HFFc6 (cell line): Measurements from ENCODE around the gene GNMT. TPM values are rescaled to one million over a fixed set of nuclear protein-coding genes. Genes with fewer than 3 reads are reported as not detected.
A peak's percentile ranks its signal among the peaks of the same experiment; 100 is the strongest.
"Not testable (repeated sequence)": the region's sequence is repeated elsewhere in the genome, so short reads cannot be mapped to it uniquely, and the experiment has no call there.

Experiments
- DNase-seq: peaks from one replicate; pipeline ENCODE4 v3.0.0-alpha.2; 2018
- H3K27ac Mint-ChIP-seq: 2 replicates; pipeline ENCODE4 v1.8.0; 2020; ENCODE audit warnings: mild to moderate bottlenecking, mixed read lengths
- H3K27me3 Mint-ChIP-seq: 2 replicates; pipeline ENCODE4 v1.8.0; 2021; ENCODE audit warnings: mild to moderate bottlenecking, moderate library complexity, mixed read lengths; ENCODE audit not compliant: insufficient read depth
- H3K36me3 Mint-ChIP-seq: 2 replicates; pipeline ENCODE4 v1.8.0; 2021; ENCODE audit warnings: low read depth, mixed read lengths
- H3K4me1 Mint-ChIP-seq: 2 replicates; pipeline ENCODE4 v1.8.0; 2020; ENCODE audit warnings: low read depth, mixed read lengths
- H3K4me3 Mint-ChIP-seq: 2 replicates; pipeline ENCODE4 v1.8.0; 2020; ENCODE audit warnings: mild to moderate bottlenecking, moderate library complexity, mixed read lengths
- H3K9me3 Mint-ChIP-seq: 2 replicates; pipeline ENCODE4 v1.8.0; 2020; ENCODE audit warnings: mild to moderate bottlenecking, mixed read lengths
- total RNA-seq, 6 experiments: library from RNA; stranded (reverse); fragmentation: NEBNext Ultra II Directional; extraction: Animal tissue kit (Norgen Biotek cat#: 25700); gene quantifications; 2 replicates in 1 of 6; 3 replicates in 5 of 6; pipeline ENCODE4 v1.2.3, GENCODE V29; 2021
- TF ChIP-seq, protein P1 (sequence below): fragments of 200-600 bp; sonication (generic); IDR thresholded peaks from 2 replicates; pipeline ENCODE4 v1.5.0; 2021; ENCODE audit warnings: antibody characterized with exemption, mild to moderate bottlenecking

The GNMT gene
- total RNA-seq, 6 experiments from 2014 or later, result 0.16 to 0.24 (median 0.20) TPM; not detected in 1

DNA sequence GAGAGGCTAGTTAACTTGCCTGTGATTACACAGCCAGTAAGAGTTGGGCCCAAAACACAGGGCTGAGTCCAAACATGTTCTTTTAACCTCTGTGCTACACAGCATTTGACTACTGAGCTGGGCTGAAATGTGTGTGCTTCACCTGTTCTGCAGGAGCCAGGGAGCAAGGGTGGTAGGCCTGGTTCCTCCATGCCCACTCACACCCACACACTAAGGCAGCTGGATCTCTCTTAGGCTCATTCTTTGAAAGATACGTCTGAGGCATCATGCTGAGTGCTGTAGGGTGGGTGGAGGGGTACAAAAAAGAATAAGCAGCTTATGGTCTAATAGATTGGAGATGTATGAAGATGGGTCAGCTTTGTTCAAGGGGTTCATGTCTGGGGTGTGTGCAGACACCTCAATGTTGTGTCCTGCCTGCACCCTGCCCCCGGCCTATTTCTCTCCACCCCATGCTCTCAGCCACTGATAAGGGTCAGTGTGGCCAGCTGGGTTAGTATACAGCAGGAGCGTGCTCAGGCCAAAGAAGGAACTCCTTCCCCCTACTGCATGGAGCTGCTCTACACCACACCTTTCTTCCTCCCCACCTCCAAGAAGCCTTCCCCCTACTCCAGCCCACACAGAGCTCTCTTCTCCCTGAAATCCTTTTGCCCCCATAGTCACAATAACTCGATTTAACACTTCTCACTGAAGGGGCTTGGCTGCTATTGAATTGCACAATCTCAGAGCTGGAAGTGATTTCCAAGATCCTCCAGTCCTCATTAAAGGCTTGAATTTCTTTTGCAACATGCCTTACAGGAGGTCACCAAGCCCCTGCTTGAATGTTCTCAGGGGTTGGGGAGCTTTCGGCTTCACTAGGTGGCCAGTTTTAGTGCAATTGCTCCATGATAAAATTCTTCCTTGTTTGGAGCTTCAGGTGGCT lies 27.2 kb downstream of the GNMT start:
- DNase-seq, result no peak
- TF ChIP-seq, protein P1, sequence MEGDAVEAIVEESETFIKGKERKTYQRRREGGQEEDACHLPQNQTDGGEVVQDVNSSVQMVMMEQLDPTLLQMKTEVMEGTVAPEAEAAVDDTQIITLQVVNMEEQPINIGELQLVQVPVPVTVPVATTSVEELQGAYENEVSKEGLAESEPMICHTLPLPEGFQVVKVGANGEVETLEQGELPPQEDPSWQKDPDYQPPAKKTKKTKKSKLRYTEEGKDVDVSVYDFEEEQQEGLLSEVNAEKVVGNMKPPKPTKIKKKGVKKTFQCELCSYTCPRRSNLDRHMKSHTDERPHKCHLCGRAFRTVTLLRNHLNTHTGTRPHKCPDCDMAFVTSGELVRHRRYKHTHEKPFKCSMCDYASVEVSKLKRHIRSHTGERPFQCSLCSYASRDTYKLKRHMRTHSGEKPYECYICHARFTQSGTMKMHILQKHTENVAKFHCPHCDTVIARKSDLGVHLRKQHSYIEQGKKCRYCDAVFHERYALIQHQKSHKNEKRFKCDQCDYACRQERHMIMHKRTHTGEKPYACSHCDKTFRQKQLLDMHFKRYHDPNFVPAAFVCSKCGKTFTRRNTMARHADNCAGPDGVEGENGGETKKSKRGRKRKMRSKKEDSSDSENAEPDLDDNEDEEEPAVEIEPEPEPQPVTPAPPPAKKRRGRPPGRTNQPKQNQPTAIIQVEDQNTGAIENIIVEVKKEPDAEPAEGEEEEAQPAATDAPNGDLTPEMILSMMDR, result no peak
- Mint-ChIP-seq H3K27me3 (peaks cover 2% of the 10 kb centered on the region; the same call in 1 of the 2 replicates), H3K27ac (peak overlapping the region; percentile 19; the same call in 1 of the 2 replicates), H3K4me1 (peaks cover 43% of the 10 kb centered on the region), H3K36me3 (peaks cover 28% of the 10 kb centered on the region), H3K4me3 (no peak overlapping the region), H3K9me3 (no peaks in the 10 kb centered on the region)

DNA sequence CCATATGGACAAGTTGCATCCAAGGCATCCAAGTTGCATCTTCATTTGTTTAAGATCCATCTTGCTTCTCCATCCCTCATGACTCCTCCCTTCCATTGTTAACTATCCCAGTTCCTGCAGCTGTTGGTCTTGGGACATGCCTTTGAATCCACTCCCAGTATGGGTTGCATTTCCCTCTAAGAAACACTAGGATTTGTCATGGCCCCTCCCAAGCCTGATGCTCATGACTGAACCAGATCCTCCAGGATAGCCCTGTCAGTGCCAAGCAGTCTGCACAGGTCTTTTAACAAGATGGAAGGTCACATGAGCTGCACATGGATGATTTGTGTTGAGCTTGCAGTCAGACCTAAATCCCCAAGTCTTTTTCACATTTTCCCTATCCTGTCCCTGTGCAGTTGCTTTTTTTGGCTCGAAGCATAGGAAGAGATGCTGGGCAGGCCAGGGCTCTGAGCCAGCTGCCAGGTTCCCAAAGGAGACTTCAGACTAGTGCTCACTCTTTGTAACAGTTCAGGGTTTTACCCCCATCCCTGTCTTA lies 28.0 kb downstream of the GNMT start:
- Mint-ChIP-seq H3K27me3 (peaks cover 2% of the 10 kb centered on the region; the same call in 1 of the 2 replicates), H3K9me3 (no peaks in the 10 kb centered on the region), H3K4me3 (no peak overlapping the region), H3K27ac (peak overlapping the region; percentile 19; the same call in 1 of the 2 replicates), H3K4me1 (peaks cover 46% of the 10 kb centered on the region), H3K36me3 (peaks cover 31% of the 10 kb centered on the region)
- TF ChIP-seq, protein P1, result no peak
- peak; percentile 36 for DNase-seq

DNA sequence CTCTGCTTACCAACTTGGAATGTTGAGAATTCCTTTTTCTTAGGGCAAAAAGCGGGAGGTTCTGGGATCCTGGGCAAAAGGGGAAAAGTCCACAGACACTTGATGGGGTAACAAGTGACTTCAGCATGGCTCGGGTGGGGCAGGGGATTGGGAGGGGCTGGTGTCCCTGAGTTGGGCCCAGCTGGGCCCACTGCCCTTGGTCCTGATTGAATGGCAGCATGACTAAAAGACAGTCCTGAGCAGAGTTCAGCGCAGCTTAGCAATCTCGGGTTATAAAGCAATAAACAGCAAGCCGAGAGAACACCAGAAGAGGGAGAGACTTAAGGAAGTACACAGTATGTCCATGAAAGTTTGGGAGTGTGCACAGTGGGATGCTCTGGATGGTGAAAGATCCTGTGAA lies 29.4 kb downstream of the GNMT start:
- Mint-ChIP-seq H3K27ac (no peak overlapping the region), H3K27me3 (peaks cover 2% of the 10 kb centered on the region; the same call in 1 of the 2 replicates), H3K9me3 (no peaks in the 10 kb centered on the region)

DNA sequence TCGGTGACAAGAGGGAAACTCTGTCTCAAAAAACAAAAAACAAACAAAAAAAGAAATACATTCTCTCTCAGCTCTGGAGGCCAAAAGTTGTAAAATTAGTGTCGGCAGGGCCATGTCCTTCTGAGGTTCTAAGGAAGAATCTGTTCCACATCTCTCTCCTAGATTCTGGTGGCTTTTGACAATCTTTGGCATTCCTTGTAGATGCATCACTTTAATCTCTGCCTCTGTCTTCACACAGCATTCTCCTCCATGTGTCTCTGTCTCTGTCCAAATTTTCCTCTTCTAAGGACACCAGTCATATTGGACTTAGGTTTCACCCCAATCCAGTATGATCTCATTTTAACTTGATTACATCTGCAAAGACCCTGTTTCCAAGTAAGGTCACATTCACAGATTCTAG lies 32.9 kb downstream of the GNMT start:
- Mint-ChIP-seq H3K4me1 (peaks cover 11% of the 10 kb centered on the region), H3K27me3 (no peaks in the 10 kb centered on the region), H3K4me3 (no peak overlapping the region; the same call in 1 of the 2 replicates), H3K36me3 (peaks cover 14% of the 10 kb centered on the region), H3K9me3 (no peaks in the 10 kb centered on the region), H3K27ac (peak overlapping the region; percentile 40; the same call in 1 of the 2 replicates)
- TF ChIP-seq, protein P1, result no peak
- DNase-seq, result no peak

More for the DNA sequence above, 29.4 kb downstream of the GNMT start:
- Mint-ChIP-seq H3K4me1 (peaks cover 43% of the 10 kb centered on the region), H3K4me3 (no peak overlapping the region), H3K36me3 (peaks cover 33% of the 10 kb centered on the region)
- DNase-seq, result no peak
- TF ChIP-seq, protein P1, result no peak

DNA sequence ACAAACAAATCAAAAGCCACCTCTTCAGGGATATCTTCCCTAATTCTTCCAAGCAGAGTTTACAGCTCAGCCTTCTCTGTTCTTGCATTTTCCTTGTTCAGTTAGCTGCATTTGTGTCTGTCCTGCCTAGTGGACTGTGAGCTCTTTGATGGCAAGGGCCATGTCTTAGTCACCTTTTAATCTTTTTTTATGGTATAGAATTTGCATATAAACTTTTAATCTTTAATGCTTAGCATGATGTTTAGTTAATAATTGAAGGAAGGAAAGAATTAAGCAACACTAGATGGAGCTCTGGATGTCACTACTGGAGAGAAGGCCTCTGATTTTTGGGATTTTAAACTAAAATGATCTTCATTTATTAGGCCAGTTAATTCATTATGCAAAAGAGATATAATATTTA lies 36.0 kb downstream of the GNMT start:
- Mint-ChIP-seq H3K27ac (peak overlapping the region; percentile 58), H3K36me3 (peaks cover 5% of the 10 kb centered on the region; the same call in 1 of the 2 replicates), H3K9me3 (no peaks in the 10 kb centered on the region), H3K27me3 (no peaks in the 10 kb centered on the region), H3K4me1 (peaks cover 7% of the 10 kb centered on the region), H3K4me3 (no peak overlapping the region)
- TF ChIP-seq, protein P1, result no peak
- DNase-seq, result no peak

DNA sequence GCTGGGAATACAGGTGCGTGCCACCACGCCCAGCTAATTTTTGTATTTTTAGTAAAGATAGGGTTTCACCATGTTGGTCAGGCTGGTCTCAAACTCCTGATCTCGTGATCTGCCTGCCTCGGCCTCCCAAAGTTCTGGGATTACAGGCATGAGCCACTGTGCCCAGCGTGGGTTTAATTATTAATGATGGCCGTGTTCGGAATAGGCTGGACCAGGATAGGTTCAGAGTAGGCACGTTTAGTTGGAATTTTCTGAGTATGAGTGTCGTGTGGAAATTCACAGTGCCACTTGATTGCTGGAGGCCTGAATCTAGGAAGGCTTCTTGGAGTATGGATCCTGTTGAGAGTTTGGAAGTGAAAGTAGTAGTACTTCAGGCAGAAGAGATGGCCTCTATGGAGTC lies 37.7 kb downstream of the GNMT start:
- H3K9me3 Mint-ChIP-seq, DNase-seq, H3K27me3 Mint-ChIP-seq, H3K4me1 Mint-ChIP-seq, H3K4me3 Mint-ChIP-seq, H3K27ac Mint-ChIP-seq, H3K36me3 Mint-ChIP-seq: not testable (repeated sequence)
